Right atrium auricular region (tissue), 2 donors: ENCODE data around the gene TRIP12. TPM values are rescaled to one million over a fixed set of nuclear protein-coding genes. Genes with fewer than 3 reads are reported as not detected.

Experiments
- DNase-seq: peaks from one replicate; pipeline ENCODE4 v3.0.0-alpha.2; 2019; ENCODE audit warnings: low spot score
- H3K27ac ChIP-seq, 2 donors: fragments of 200-600 bp; sonication (generic); 1 replicate in 1 of 2; 2 replicates in 1 of 2; pipeline ENCODE4 v1.5.1; 2016 to 2019
- H3K27me3 ChIP-seq, 2 donors: fragments of 200-600 bp; sonication (generic); one replicate each; pipeline versions ENCODE4 v1.5.1 to v1.6.0; 2017 to 2019
- H3K36me3 ChIP-seq: fragments of 200-600 bp; sonication (generic); one replicate; pipeline ENCODE4 v1.5.1; 2016
- H3K4me1 ChIP-seq, 2 donors: fragments of 200-600 bp; sonication (generic); one replicate each; pipeline versions ENCODE4 v1.5.1 to v1.6.0; 2017 to 2019
- H3K4me3 ChIP-seq, 2 donors: fragments of 200-600 bp; sonication (generic); 1 replicate in 1 of 2; 2 replicates in 1 of 2; pipeline ENCODE4 v1.5.1; 2017 to 2019; ENCODE audit warnings: mild to moderate bottlenecking in 1 of 2, moderate library complexity in 1 of 2
- H3K9me3 ChIP-seq, 2 donors: fragments of 200-600 bp; sonication (generic); one replicate each; pipeline ENCODE4 v1.5.1; 2019
- total RNA-seq, 2 donors: library from RNA; depleted of rRNA; stranded (reverse); fragments of >200 nt; gene quantifications; one replicate each; pipeline ENCODE4 v1.1.0, GENCODE V29; 2016
- TF ChIP-seq, protein P1 (sequence below), 2 donors: fragments of 200-600 bp; sonication (generic); IDR thresholded peaks; one replicate each; pipeline ENCODE4 v1.5.1; 2019; ENCODE audit warnings: antibody characterized with exemption in 2 of 2

TRIP12 gene
- total RNA-seq, 2 donors from 2014 or later, result 94.8 to 107 TPM

GRCh38 chr2:229879191-229879950, 42.4 kb downstream of the TRIP12 start:
- Histone ChIP-seq H3K4me3 (no peak overlapping the region), H3K27me3 (no peaks in the 10 kb centered on the region), H3K4me1 (no peaks in the 10 kb centered on the region), H3K36me3 (peaks cover 31% of the 10 kb centered on the region), H3K27ac (no peak overlapping the region), H3K9me3 (no peaks in the 10 kb centered on the region)
- TF ChIP-seq, protein P1, sequence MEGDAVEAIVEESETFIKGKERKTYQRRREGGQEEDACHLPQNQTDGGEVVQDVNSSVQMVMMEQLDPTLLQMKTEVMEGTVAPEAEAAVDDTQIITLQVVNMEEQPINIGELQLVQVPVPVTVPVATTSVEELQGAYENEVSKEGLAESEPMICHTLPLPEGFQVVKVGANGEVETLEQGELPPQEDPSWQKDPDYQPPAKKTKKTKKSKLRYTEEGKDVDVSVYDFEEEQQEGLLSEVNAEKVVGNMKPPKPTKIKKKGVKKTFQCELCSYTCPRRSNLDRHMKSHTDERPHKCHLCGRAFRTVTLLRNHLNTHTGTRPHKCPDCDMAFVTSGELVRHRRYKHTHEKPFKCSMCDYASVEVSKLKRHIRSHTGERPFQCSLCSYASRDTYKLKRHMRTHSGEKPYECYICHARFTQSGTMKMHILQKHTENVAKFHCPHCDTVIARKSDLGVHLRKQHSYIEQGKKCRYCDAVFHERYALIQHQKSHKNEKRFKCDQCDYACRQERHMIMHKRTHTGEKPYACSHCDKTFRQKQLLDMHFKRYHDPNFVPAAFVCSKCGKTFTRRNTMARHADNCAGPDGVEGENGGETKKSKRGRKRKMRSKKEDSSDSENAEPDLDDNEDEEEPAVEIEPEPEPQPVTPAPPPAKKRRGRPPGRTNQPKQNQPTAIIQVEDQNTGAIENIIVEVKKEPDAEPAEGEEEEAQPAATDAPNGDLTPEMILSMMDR (IDR thresholded peaks at IDR 0.05), result no peak
- DNase-seq, result no peak

- DNase-seq, result no peak
- Histone ChIP-seq H3K4me1 (peaks cover 0 to 6% of the 10 kb centered on the region in 2 donors), H3K9me3 (no peaks in the 10 kb centered on the region), H3K27ac (no peak overlapping the region), H3K36me3 (peaks cover 31% of the 10 kb centered on the region), H3K4me3 (no peak overlapping the region), H3K27me3 (no peaks in the 10 kb centered on the region)
- TF ChIP-seq, protein P1 (IDR thresholded peaks at IDR 0.05), result no peak
Observed at GRCh38 chr2:229875549-229875948, 46.3 kb downstream of the TRIP12 start.

GRCh38 chr2:229874647-229875046, 47.2 kb downstream of the TRIP12 start:
- peaks cover 28% of the 10 kb centered on the region for H3K36me3 ChIP-seq
- peaks cover 0 to 6% of the 10 kb centered on the region in 2 donors for H3K4me1 ChIP-seq
- TF ChIP-seq, protein P1 (IDR thresholded peaks at IDR 0.05), result no peak
- DNase-seq, result no peak
- H3K27ac ChIP-seq, result no peak overlapping the region
- no peaks in the 10 kb centered on the region for H3K9me3 ChIP-seq
- no peaks in the 10 kb centered on the region for H3K27me3 ChIP-seq
- H3K4me3 ChIP-seq, result no peak overlapping the region

DNA sequence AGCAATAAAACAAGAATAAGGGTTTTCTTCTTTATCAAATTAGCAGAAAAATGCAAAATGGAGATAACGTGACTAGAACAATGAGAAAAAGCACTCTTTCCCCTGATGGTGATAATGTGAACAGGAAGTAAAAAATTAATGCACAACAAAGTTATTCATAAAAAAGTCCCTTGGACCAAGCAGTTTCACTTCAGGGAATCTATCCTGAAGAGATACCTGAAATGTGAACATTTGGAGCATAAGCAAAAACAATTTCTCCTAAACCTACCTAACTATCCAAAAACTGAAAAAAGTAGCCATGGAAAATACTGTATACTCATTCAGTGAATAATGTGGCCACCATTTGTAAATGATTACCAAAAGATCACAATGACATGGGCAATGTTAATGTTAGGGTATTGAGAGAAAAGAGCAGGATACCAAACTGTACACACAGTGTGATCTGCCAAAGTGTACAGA, 48.7 kb downstream of the TRIP12 start:
- peaks cover 0 to 6% of the 10 kb centered on the region in 2 donors for H3K4me1 ChIP-seq
- no peaks in the 10 kb centered on the region for H3K27me3 ChIP-seq
- TF ChIP-seq, protein P1 (IDR thresholded peaks at IDR 0.05), result no peak
- no peak overlapping the region for H3K4me3 ChIP-seq
- peaks cover 16% of the 10 kb centered on the region for H3K36me3 ChIP-seq
- no peak for DNase-seq
- no peak overlapping the region for H3K27ac ChIP-seq
- no peaks in the 10 kb centered on the region for H3K9me3 ChIP-seq

DNA sequence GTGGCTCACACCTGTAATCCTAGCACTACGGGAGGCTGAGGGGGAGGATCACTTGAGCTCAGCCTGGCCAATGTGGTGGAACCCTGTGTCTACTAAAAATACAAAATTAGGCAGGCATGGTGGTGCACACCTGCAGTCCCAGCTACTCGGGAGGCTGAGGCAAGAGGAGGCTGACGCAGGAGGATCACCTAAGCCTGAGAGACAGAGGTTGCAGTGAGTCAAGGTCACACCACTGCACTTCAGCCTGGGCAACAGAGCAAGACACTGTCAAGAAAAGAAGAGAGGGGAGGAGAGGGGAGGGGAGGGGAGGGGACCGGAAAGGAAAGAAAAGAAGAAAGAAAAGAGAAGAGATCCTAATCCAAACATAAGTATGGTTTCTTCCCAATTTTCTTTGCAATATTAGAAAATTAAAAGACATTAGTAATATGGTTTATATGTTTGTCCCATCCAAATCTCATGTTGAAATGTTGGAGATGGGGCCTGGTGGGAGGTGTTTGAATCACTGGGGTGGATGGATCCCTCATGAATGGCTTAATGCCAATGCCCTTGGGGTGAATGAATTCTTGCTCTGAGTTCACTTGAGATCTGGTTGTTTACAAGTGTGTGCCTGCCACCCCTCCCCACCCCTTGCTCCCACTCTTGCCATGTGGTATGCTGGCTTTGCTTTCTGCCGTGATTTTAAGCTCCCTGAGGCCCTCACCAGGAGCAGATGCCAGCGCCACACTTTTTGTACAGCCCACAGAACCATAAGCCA, 50.7 kb downstream of the TRIP12 start:
- TF ChIP-seq, protein P1 (IDR thresholded peaks at IDR 0.05), result no peak
- no peak overlapping the region for H3K27ac ChIP-seq
- no peak for DNase-seq
- H3K36me3 ChIP-seq, result no peaks in the 10 kb centered on the region
- H3K4me1 ChIP-seq, result peaks cover 0 to 6% of the 10 kb centered on the region in 2 donors
- H3K27me3 ChIP-seq, result no peaks in the 10 kb centered on the region
- no peaks in the 10 kb centered on the region for H3K9me3 ChIP-seq
- H3K4me3 ChIP-seq, result no peak overlapping the region
